GM23248 (cell line): Measurements from ENCODE around the gene SGCB.
"Not testable (repeated sequence)": the region's sequence is repeated elsewhere in the genome, so short reads cannot be mapped to it uniquely, and the experiment has no call there.

Source experiments
- EZH2 ChIP-seq: fragments of 200-600 bp; sonication (generic); IDR thresholded peaks from 2 replicates; pipeline ENCODE4 v1.6.1; 2018; ENCODE audit warnings: antibody characterized with exemption, mild to moderate bottlenecking; ENCODE audit not compliant: insufficient read depth, poor library complexity, severe bottlenecking
- EZH2phosphoT487 ChIP-seq: fragments of 200-600 bp; sonication (generic); IDR thresholded peaks from 2 replicates; pipeline ENCODE4 v1.6.1; 2018; ENCODE audit warnings: antibody characterized with exemption, moderate library complexity, mild to moderate bottlenecking, low read depth; ENCODE audit not compliant: insufficient read depth

GRCh38 chr4:52086425-52086824, 48.3 kb upstream of the SGCB start:
- not testable (repeated sequence) for TF ChIP-seq EZH2phosphoT487, EZH2
